Adrenal gland (tissue), 5 donors: ENCODE measurements around the gene PORCN.

ENCODE experiments used
- CTCF ChIP-seq, 6 experiments: fragments of 450-650 bp in 4 of 6; fragments of 200-600 bp in 2 of 6; sonication (generic) in 1 of 6; IDR thresholded peaks; 1 replicate in 5 of 6; 2 replicates in 1 of 6; pipeline versions ENCODE4 v1.5.1 to v1.8.0; 2016 to 2021; ENCODE audit warnings: antibody characterized with exemption in 6 of 6, mild to moderate bottlenecking in 2 of 6, moderate library complexity in 1 of 6
- POLR2A ChIP-seq, 2 donors: fragments of 450-650 bp; IDR thresholded peaks; one replicate each; pipeline ENCODE4 v1.6.1; 2017; ENCODE audit warnings: antibody characterized with exemption in 2 of 2, mild to moderate bottlenecking in 2 of 2, moderate library complexity in 1 of 2
- donor health status: DM: no; HTN: no; CAD: no.

- TF ChIP-seq POLR2A (IDR thresholded peaks at IDR 0.05) (no peak), CTCF (IDR thresholded peaks at IDR 0.05) (no peak)
These were observed 3.7 kb downstream of the PORCN start for GRCh38 chrX:48512371-48512935.
